Mucosa of rectum (tissue), 2 donors: ENCODE data around the gene ECE1.

Experiments
- H3K27ac ChIP-seq, 2 donors: one replicate each; pipeline ENCODE4 v1.7.0; 2013; ENCODE audit warnings: inconsistent platforms in 2 of 2, low read depth in 2 of 2, low read length in 2 of 2
- H3K27me3 ChIP-seq, 2 donors: one replicate each; pipeline ENCODE4 v1.7.0; 2013; ENCODE audit warnings: low read length in 2 of 2; ENCODE audit not compliant: control insufficient read depth in 2 of 2, insufficient read depth in 2 of 2
- H3K36me3 ChIP-seq, 2 donors: one replicate each; pipeline ENCODE4 v1.7.0; 2013; ENCODE audit warnings: low read length in 2 of 2; ENCODE audit not compliant: control insufficient read depth in 2 of 2, insufficient read depth in 2 of 2
- H3K4me1 ChIP-seq, 2 donors: one replicate each; pipeline ENCODE4 v1.7.0; 2013; ENCODE audit warnings: low read length in 2 of 2, mild to moderate bottlenecking in 1 of 2; ENCODE audit not compliant: control insufficient read depth in 2 of 2, insufficient read depth in 2 of 2
- H3K4me3 ChIP-seq, 2 donors: one replicate each; pipeline ENCODE4 v1.7.0; 2013; ENCODE audit warnings: low read length in 2 of 2
- H3K9ac ChIP-seq, 2 donors: one replicate each; pipeline ENCODE4 v1.7.0; 2013; ENCODE audit warnings: low read length in 2 of 2, low read depth in 1 of 2, mild to moderate bottlenecking in 1 of 2
- H3K9me3 ChIP-seq, 2 donors: one replicate each; pipeline ENCODE4 v1.7.0; 2013; ENCODE audit warnings: low read length in 2 of 2; ENCODE audit not compliant: control insufficient read depth in 2 of 2
- donor health status: healthy.
- donor health status: Normal muscosa, but diverticular disease.

The ECE1 gene

GRCh38 chr1:21299780-21300395 is 9.6 kb upstream of the ECE1 start:
- peaks cover 35 to 36% of the 10 kb centered on the region in 2 donors for H3K4me1 ChIP-seq
- no peak overlapping the region for H3K9ac ChIP-seq
- no peaks in the 10 kb centered on the region for H3K36me3 ChIP-seq
- H3K27me3 ChIP-seq, result no peaks in the 10 kb centered on the region
- H3K4me3 ChIP-seq, result no peak overlapping the region
- peak overlapping the region; percentile 39 to 57 for H3K27ac ChIP-seq
- H3K9me3 ChIP-seq, result no peaks in the 10 kb centered on the region

- Histone ChIP-seq H3K9me3 (no peaks in the 10 kb centered on the region), H3K27me3 (no peaks in the 10 kb centered on the region), H3K36me3 (no peaks in the 10 kb centered on the region), H3K27ac (peak overlapping the region; percentile 63 to 77), H3K9ac (peak overlapping the region in 1 of 2 donors; percentile 32), H3K4me1 (peaks cover 41 to 45% of the 10 kb centered on the region in 2 donors), H3K4me3 (no peak overlapping the region)
Measured at GRCh38 chr1:21298981-21299391, 8.7 kb upstream of the ECE1 start.

- H3K27ac ChIP-seq, result peak overlapping the region; percentile 63 to 77
- H3K36me3 ChIP-seq, result no peaks in the 10 kb centered on the region
- H3K27me3 ChIP-seq, result no peaks in the 10 kb centered on the region
- no peaks in the 10 kb centered on the region for H3K9me3 ChIP-seq
- peaks cover 45 to 50% of the 10 kb centered on the region in 2 donors for H3K4me1 ChIP-seq
- no peak overlapping the region for H3K4me3 ChIP-seq
- no peak overlapping the region for H3K9ac ChIP-seq
Measured at GRCh38 chr1:21297975-21298374, 7.7 kb upstream of the ECE1 start.

GRCh38 chr1:21296509-21297354 is 6.5 kb upstream of the ECE1 start:
- peaks cover 40 to 43% of the 10 kb centered on the region in 2 donors for H3K4me1 ChIP-seq
- H3K4me3 ChIP-seq, result no peak overlapping the region
- no peaks in the 10 kb centered on the region for H3K9me3 ChIP-seq
- no peaks in the 10 kb centered on the region for H3K36me3 ChIP-seq
- no peak overlapping the region for H3K27ac ChIP-seq
- H3K27me3 ChIP-seq, result no peaks in the 10 kb centered on the region
- no peak overlapping the region for H3K9ac ChIP-seq

GRCh38 chr1:21295545-21295944 is 5.3 kb upstream of the ECE1 start:
- H3K4me3 ChIP-seq, result no peak overlapping the region
- H3K27ac ChIP-seq, result no peak overlapping the region
- H3K4me1 ChIP-seq, result peaks cover 43 to 44% of the 10 kb centered on the region in 2 donors
- no peaks in the 10 kb centered on the region for H3K36me3 ChIP-seq
- H3K27me3 ChIP-seq, result no peaks in the 10 kb centered on the region
- H3K9me3 ChIP-seq, result no peaks in the 10 kb centered on the region
- no peak overlapping the region for H3K9ac ChIP-seq

GRCh38 chr1:21295002-21295401 is 4.7 kb upstream of the ECE1 start:
- no peaks in the 10 kb centered on the region for H3K27me3 ChIP-seq
- peak overlapping the region; percentile 74 to 84 for H3K27ac ChIP-seq
- no peaks in the 10 kb centered on the region for H3K36me3 ChIP-seq
- H3K9me3 ChIP-seq, result no peaks in the 10 kb centered on the region
- H3K4me1 ChIP-seq, result peaks cover 43 to 46% of the 10 kb centered on the region in 2 donors
- H3K9ac ChIP-seq, result peak overlapping the region in 1 of 2 donors; percentile 50
- no peak overlapping the region for H3K4me3 ChIP-seq

- H3K4me1 ChIP-seq, result peaks cover 41 to 44% of the 10 kb centered on the region in 2 donors
- H3K9ac ChIP-seq, result peak overlapping the region; percentile 36 to 50
- H3K4me3 ChIP-seq, result peak overlapping the region; percentile 21 to 51
Measured at GRCh38 chr1:21294266-21294989, 4.2 kb upstream of the ECE1 start.

GRCh38 chr1:21293537-21294265 is 3.4 kb upstream of the ECE1 start:
- H3K36me3 ChIP-seq, result no peaks in the 10 kb centered on the region
- no peaks in the 10 kb centered on the region for H3K9me3 ChIP-seq
- H3K4me1 ChIP-seq, result peaks cover 39 to 41% of the 10 kb centered on the region in 2 donors
- H3K27ac ChIP-seq, result peak overlapping the region; percentile 74 to 84
- no peaks in the 10 kb centered on the region for H3K27me3 ChIP-seq
- H3K9ac ChIP-seq, result peak overlapping the region; percentile 41 to 50
- H3K4me3 ChIP-seq, result peak overlapping the region; percentile 21 to 51

More at GRCh38 chr1:21294266-21294989, 4.2 kb upstream of the ECE1 start:
- no peaks in the 10 kb centered on the region for H3K36me3 ChIP-seq
- peak overlapping the region; percentile 74 to 84 for H3K27ac ChIP-seq
- H3K27me3 ChIP-seq, result no peaks in the 10 kb centered on the region
- H3K9me3 ChIP-seq, result no peaks in the 10 kb centered on the region

GRCh38 chr1:21292984-21293536 is 2.8 kb upstream of the ECE1 start:
- Histone ChIP-seq H3K36me3 (no peaks in the 10 kb centered on the region), H3K4me1 (peaks cover 38 to 41% of the 10 kb centered on the region in 2 donors), H3K27me3 (no peaks in the 10 kb centered on the region), H3K9ac (peak overlapping the region in 1 of 2 donors; percentile 60), H3K27ac (peak overlapping the region; percentile 74 to 84), H3K9me3 (no peaks in the 10 kb centered on the region), H3K4me3 (peak overlapping the region; percentile 6 to 51)
